ENCODE results near the gene ARFGEF2.
"Not testable (repeated sequence)": the region's sequence is repeated elsewhere in the genome, so short reads cannot be mapped to it uniquely, and the experiment has no call there.

Gene ARFGEF2

DNA sequence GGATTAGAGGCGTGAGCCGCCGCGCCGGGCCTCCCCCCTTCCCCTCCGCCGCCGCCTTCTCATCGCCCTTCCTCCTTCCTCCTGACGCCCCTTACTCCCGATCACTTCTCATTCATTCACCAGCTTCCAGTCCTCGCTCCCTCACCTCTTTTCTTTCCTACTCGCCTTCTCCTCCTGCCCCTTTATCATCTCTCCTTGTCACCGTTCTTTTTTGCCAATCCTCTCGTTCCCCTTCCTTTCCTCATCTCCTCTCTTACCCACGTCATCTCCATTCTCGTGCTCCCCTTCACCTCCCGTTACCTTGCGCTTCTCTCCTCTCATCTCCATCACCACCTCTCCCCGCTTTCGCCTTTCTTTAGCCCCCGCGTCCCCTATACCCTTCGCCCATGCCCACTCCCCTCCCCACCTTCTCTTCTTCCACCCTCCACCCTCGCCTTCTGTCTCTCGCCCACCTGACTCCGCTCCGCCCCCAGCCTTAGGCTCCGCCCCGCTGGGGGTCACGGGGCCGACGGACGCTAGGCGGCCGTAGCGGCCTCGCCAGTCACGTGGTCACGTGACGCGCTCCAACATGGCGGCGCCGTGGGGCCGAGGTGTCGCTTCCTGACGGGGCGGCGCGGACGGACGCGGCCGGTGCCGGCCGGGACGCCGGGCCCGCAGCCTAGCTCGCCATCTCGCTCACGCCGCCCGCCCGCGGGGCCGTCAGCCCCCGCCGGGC is at the start of gene ARFGEF2:
Gene ARFGEF2, plus strand, starts transcription at position 544 of the 715 bp plus-strand sequence. CDS start 179 bp downstream, outside the sequence.
- peak; percentile 85 for DNase-seq (ENCODE audit: low read depth)

GRCh38 chr20:48875233-48875913 is 46.1 kb upstream of the ARFGEF2 start:
- DNase-seq (ENCODE audit: low read depth): no peak

- no peak for DNase-seq (ENCODE audit: low read depth)
Measured at GRCh38 chr20:48875914-48876240, 45.6 kb upstream of the ARFGEF2 start.

- no peak for DNase-seq (ENCODE audit: low read depth)
Measured at GRCh38 chr20:48877304-48877703, 44.2 kb upstream of the ARFGEF2 start.

GRCh38 chr20:48878534-48879248 is 42.8 kb upstream of the ARFGEF2 start:
- DNase-seq (ENCODE audit: low read depth): no peak

DNA sequence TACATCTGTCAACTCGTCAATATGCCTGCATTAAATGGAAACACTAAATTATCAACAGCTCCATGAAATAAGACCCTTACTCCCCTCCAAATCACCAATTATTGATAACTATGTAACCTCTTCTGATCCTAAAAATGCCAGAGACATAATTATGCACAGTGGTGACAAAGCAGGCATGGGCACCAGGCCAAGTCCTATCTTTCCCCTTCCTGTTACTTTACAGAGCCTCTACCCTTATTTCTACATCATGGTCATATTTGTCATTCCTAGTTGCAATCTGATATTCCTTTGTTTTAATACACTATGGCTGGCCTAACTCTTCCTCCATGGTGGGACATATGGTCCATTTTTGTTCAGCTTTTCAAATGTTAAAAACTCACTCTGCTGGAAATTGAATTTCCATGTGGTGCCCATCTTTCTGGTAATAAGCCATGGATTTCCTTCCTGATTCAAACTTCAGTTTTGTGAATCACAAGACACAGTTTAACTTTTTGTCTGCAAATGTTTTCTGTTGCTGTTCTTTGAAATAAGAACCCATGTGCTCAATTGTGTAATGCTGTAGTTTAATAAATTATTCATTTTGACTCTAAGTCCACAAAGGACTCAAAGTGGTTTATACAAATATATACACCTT is 41.8 kb upstream of the ARFGEF2 start:
- DNase-seq (ENCODE audit: low read depth): no peak

GRCh38 chr20:48880331-48880730 is 41.2 kb upstream of the ARFGEF2 start:
- DNase-seq (ENCODE audit: low read depth): no peak

- DNase-seq (ENCODE audit: low read depth): no peak
Measured at GRCh38 chr20:48880981-48881657, 40.4 kb upstream of the ARFGEF2 start.

- DNase-seq (ENCODE audit: low read depth): no peak
Measured at GRCh38 chr20:48885237-48885636, 36.3 kb upstream of the ARFGEF2 start.

DNA sequence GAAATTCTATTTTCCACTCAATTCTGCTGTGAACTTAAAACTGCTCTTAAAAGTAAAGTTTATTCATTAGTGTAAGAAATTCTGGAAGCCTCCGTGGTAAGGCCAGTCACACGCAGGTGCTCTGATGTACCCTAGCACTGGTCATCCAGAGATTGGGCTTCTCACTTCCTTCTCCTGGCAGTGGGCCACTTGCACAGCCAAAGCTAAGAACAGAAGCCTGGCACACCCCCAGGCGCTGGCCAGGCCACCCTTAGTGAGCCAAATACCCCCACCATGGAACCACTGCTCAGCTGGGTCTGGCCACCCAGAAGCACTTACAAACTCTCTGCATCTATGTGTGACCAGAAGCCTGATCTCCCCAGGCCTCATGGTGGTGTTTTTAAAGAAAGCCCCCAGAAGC is 35.3 kb upstream of the ARFGEF2 start:
- DNase-seq (ENCODE audit: low read depth): no peak

DNA sequence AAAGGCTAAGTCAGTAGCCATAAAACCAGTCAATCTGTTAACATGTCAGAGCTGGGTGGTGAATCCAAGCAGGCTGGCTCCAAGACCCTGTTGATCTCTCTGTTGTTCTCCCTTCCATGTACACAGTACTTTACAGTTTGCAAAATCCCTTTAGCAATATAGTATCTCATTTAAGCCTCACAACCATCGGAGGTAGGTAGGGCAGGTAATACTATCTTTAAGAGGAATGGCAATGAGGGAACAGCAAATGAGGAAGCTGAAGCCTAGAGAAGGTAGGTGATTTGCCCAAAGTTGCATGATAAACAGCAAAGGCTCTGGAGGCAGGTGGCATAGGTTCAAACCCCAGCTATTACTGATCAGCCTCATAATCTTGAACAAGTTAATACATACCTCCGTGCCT is 34.7 kb upstream of the ARFGEF2 start:
- DNase-seq (ENCODE audit: low read depth): no peak

DNA sequence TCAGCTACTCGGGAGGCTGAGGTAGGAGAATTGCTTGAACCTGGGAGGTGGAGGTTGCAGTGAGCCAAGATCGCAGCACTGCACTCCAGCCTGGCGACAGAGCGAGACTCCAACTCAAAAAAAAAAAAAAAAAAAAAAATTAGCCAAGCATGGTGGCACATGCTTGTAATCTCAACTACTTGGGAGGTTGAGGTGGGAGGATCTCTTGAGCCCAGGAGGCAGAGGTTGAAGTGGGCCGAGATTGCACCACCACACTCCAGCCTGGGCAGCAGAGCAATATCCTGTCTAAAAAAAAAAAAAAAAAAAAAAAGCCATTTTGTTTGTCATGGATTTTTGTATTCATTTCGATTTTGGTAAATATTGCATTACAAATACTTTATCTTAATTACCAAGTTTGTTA is 33.0 kb upstream of the ARFGEF2 start:
- not testable (repeated sequence) for DNase-seq (ENCODE audit: low read depth)

GRCh38 chr20:48889140-48889790 is 32.2 kb upstream of the ARFGEF2 start:
- DNase-seq (ENCODE audit: low read depth): no peak

DNA sequence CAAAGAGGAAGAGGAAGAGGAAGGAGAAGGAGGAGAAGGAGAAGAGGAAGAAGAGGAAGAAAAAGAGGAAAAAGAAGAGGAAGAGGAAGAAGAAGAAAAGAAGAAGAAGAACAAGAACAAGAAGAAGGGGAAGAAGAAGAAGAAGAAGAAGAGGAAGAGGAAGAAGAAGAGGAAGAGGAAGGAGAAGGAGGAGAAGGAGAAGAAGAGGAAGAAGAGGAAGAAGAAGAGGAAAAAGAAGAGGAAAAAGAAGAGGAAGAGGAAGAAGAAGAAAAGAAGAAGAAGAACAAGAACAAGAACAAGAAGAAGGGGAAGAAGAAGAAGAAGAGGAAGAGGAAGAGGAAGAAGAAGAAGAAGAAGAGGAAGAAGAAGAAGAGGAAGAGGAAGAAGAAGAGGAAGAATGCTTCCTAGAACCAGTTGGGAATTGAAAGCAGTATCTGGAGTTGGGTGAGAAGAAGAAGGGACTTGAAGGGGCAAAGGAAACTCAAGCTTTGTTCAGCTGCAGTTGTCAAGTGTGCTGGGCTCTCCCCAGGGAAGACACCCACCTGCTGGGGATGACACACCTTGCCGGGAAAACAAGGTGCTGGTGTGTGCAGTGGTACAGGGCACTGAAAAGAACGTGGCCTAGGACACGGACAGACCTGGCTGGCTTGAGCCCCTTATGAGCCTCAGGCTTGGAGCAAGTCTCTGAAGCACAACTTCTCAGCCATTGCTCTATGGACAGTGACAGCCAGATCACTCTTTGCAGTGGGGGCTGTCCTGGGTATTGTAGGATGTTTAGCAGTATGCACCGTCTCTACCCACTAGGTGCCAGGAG is 30.1 kb upstream of the ARFGEF2 start:
- no peak for DNase-seq (ENCODE audit: low read depth)

DNA sequence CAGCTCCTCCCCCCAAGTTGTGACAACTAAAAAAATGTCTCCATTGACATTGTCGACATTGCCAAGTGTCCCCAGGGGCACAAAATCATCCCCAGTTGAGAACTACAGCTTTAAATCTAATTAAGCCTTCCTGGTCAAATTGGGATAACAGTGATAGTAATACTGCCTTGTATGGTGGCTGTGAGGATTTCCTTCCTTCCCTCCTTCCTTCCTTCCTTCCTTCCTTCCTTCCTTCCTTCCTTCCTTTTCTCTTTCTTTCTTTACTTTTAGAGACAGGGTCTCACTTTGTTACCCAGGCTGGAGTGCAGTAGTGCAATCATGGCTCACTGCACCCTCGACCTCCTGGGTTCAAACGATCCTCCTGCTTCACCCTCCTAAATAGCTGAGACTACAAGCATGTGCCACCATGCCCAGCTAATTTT is 29.5 kb upstream of the ARFGEF2 start:
- no peak for DNase-seq (ENCODE audit: low read depth)

GRCh38 chr20:48892891-48893290 is 28.6 kb upstream of the ARFGEF2 start:
- no peak for DNase-seq (ENCODE audit: low read depth)

DNA sequence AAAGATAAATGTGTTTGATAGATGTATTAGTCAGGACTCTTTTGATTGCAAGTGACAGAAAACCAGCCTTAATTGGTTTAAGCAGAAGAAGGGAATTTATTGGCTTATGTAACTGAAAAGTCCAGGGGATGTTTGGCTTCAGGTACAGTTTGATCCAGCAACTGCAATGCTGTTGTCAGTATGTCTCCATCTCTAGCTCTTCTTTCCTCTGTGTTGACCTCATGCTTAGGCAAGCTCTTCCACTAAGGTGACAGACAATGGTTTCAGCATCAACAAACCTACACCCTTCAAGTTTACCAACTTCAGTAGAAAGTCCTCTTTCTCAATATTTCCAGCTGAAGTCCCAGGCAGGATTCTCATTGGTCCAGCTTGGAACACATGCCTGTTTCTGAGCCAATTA is 28.1 kb upstream of the ARFGEF2 start:
- no peak for DNase-seq (ENCODE audit: low read depth)

DNA sequence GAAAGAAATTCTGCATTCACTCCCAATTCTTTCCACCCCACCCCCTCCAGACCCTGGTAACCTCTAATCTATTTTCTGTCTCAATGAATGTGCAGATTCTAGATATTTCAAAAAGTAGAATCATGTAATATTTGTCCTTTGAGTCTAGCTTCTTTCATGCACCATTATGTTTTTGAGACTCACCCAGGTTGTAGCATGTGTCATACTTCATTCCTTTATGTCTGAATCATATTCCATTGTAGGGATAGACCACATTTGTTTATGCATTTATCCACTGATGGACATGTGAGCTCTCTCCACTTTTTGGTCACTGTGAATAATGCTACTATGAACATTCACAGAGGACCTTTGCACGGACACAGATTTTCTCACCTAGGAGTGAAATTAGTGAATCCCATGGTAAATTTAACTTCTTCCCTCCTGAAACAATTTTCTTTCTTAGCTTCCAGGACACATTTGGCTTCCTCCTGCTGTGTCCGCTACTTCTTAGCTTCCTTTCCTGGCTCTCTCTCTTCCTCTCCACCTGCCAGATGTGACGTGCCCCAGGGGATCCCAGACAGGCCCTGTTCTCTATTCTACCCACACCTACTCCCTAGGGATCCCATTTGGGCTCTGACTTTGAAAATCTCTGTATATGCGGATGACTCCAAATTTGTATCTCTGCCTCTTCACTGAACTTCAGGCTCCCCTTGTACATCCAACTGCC is 24.1 kb upstream of the ARFGEF2 start:
- DNase-seq (ENCODE audit: low read depth): no peak

DNA sequence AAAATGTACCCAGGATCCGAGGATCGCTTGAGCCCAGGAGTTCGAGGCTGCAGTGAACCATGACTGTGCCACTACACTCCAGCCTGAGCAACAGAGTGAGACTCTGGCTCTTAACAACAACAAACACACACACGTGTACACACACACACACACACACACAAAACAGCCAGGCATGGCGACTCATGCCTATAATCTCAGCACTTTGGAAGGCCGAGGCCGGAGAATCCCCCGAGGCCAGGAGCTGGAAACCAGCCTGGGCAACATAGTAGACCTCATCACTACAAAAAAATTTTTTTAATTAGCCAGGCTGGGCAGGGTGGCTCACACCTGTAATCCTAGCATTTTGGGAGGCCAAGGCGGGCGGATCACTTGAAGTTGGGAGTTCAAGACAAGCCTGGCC is 23.3 kb upstream of the ARFGEF2 start:
- DNase-seq (ENCODE audit: low read depth): no peak

- DNase-seq (ENCODE audit: low read depth): no peak
Measured at GRCh38 chr20:48898896-48899530, 22.5 kb upstream of the ARFGEF2 start.
